K562 (cell line): ENCODE measurements around the gene TMEM129. TPM values are rescaled to one million over a fixed set of nuclear protein-coding genes. Genes with fewer than 3 reads are reported as not detected.

Experiments used
- ATAC-seq: fragments of 200-7000 bp; cut with Tn5 transposase; 3 replicates; pipeline ENCODE4 v1.9.1; 2020; ENCODE audit warnings: moderate library complexity
- BruUV-seq: library from RNA; stranded (reverse); fragments of 400-500 nt; replicated peaks from 2 replicates; lab custom pipeline; 2021; lab: Mats Ljungman, UMichigan
- CTCF ChIA-PET: fragments of 300-600 bp; formaldehyde crosslinking; extraction: SDS; loops from one replicate; lab custom pipeline; 2021; ENCODE audit warnings: low intra/inter-chr PET ratio; lab: Yijun Ruan, JAX
- POLR2A ChIA-PET: fragments of 300-600, 350-650 bp; sonication (Branson Sonifier 250); formaldehyde crosslinking; extraction: SDS; loops from one replicate; lab custom pipeline; 2021; ENCODE audit warnings: antibody characterized with exemption, inconsistent platforms; lab: Yijun Ruan, JAX
- DNase-seq, 4 experiments: peaks; one replicate each; pipeline versions ENCODE4 v3.0.0 to v3.0.0-alpha.2; 2011 to 2018; ENCODE audit warnings: low spot score in 3 of 4, mixed read lengths in 3 of 4; ENCODE audit errors: extremely low read depth in 1 of 4
- FAIRE-seq: peaks from 2 replicates; lab custom pipeline; 2011; peaks lifted over from hg19 to GRCh38; lab: Jason Lieb, UNC
- H2AFZ ChIP-seq: 2 replicates; pipeline ENCODE4 v1.6.0; 2011; ENCODE audit warnings: low read depth, low read length, control low read depth, inconsistent platforms
- H3K27ac ChIP-seq: fragments of 200-600 bp; 3 replicates; pipeline ENCODE4 v1.8.0; 2011; ENCODE audit warnings: low read depth, mild to moderate bottlenecking, control low read depth, inconsistent platforms, low read length, moderate library complexity, mixed read lengths; ENCODE audit errors: extremely low read depth
- H3K27me3 ChIP-seq, 2 experiments: fragments of 300-600 bp in 1 of 2; 2 replicates in 1 of 2; 3 replicates in 1 of 2; pipeline versions ENCODE4 v1.6.0 to v1.8.0; 2011; ENCODE audit warnings: inconsistent platforms in 2 of 2, low read length in 2 of 2, mild to moderate bottlenecking in 1 of 2, mixed read lengths in 1 of 2, moderate library complexity in 1 of 2; ENCODE audit not compliant: control insufficient read depth in 2 of 2, insufficient read depth in 2 of 2
- H3K36me3 ChIP-seq: fragments of 300-600 bp; 3 replicates; pipeline ENCODE4 v1.8.0; 2011; ENCODE audit warnings: mild to moderate bottlenecking, low read length, inconsistent platforms; ENCODE audit not compliant: control insufficient read depth, insufficient read depth
- H3K4me1 ChIP-seq, 2 experiments: fragments of 200-600 bp in 1 of 2; replicated peaks in 1 of 2; 2 replicates in 1 of 2; 3 replicates in 1 of 2; pipeline versions ENCODE4 v1.5.1 to v1.8.0; 2011; ENCODE audit warnings: inconsistent platforms in 2 of 2, low read length in 2 of 2, mild to moderate bottlenecking in 1 of 2, mixed read lengths in 1 of 2, moderate library complexity in 1 of 2; ENCODE audit not compliant: control insufficient read depth in 2 of 2, insufficient read depth in 2 of 2
- H3K4me2 ChIP-seq: 2 replicates; pipeline ENCODE4 v1.6.1; 2011; ENCODE audit warnings: low read length, control low read depth, inconsistent platforms, mixed read lengths; ENCODE audit not compliant: insufficient read depth
- H3K4me3 ChIP-seq: fragments of 200-600 bp; sonication (generic), shearing (Covaris generic); 2 replicates; pipeline ENCODE4 v1.5.1; 2016; ENCODE audit warnings: control low read depth, inconsistent platforms
- H3K79me2 ChIP-seq: fragments of 200-600 bp; 3 replicates; pipeline ENCODE4 v1.8.0; 2011; ENCODE audit warnings: low read length, inconsistent platforms; ENCODE audit not compliant: control insufficient read depth, insufficient read depth
- H3K9ac ChIP-seq, 2 experiments: 2 replicates each; pipeline versions ENCODE4 v1.6.0 to v1.6.1; 2011; ENCODE audit warnings: low read depth in 2 of 2, low read length in 2 of 2, control low read depth in 1 of 2, inconsistent platforms in 1 of 2, mild to moderate bottlenecking in 1 of 2, mixed read lengths in 1 of 2; ENCODE audit not compliant: insufficient read depth in 1 of 2
- H3K9me1 ChIP-seq: one replicate; pipeline ENCODE4 v1.6.0; 2011; ENCODE audit warnings: inconsistent platforms, mild to moderate bottlenecking, low read length, moderate library complexity; ENCODE audit not compliant: control insufficient read depth, insufficient read depth
- H3K9me3 ChIP-seq: replicated peaks from 2 replicates; pipeline ENCODE4 v1.5.1; 2011; ENCODE audit warnings: low read depth, low read length, inconsistent platforms; ENCODE audit not compliant: control insufficient read depth, insufficient read depth
- H4K20me1 ChIP-seq: replicated peaks from 2 replicates; pipeline ENCODE4 v1.6.1; 2011; ENCODE audit warnings: low read length, inconsistent platforms, mixed read lengths; ENCODE audit not compliant: control insufficient read depth, insufficient read depth
- ASH1L ChIP-seq: fragments of 450-650 bp; IDR thresholded peaks from 2 replicates; pipeline ENCODE4 v1.6.1; 2018; ENCODE audit warnings: borderline replicate concordance, mild to moderate bottlenecking, low read depth; ENCODE audit not compliant: partially characterized antibody
- CSDE1 ChIP-seq, 2 experiments: fragments of 450-650 bp; IDR thresholded peaks; 2 replicates each; pipeline ENCODE4 v1.6.1; 2016; ENCODE audit warnings: mild to moderate bottlenecking in 1 of 2
- POLR2G ChIP-seq: fragments of 200-400 bp; formaldehyde crosslinking; IDR thresholded peaks from 2 replicates; pipeline ENCODE4 v1.6.1; 2017; ENCODE audit warnings: low read depth, mild to moderate bottlenecking, antibody characterized with exemption, low read length, moderate library complexity
- TAF1 ChIP-seq: IDR thresholded peaks from 2 replicates; pipeline ENCODE4 v1.6.1; 2011; ENCODE audit warnings: mild to moderate bottlenecking, low read length, moderate library complexity; ENCODE audit not compliant: insufficient read depth, control insufficient read depth, severe bottlenecking; ENCODE audit errors: extremely low read depth
- ZNF282 ChIP-seq: sonication (generic); formaldehyde crosslinking; IDR thresholded peaks from 2 replicates; pipeline ENCODE4 v1.8.1; 2023; ENCODE audit warnings: missing genetic modification reagents
- ZNF436 ChIP-seq: fragments of 250-450, 450-650 bp; sonication (Bioruptor Pico); formaldehyde crosslinking; IDR thresholded peaks from 2 replicates; pipeline ENCODE4 v1.7.0; 2020; ENCODE audit warnings: mild to moderate bottlenecking
- ZNF696 ChIP-seq: fragments of 250-450 bp; sonication (Bioruptor Pico); conservative IDR thresholded peaks from 2 replicates; pipeline ENCODE4 v1.4.0; 2020; ENCODE audit warnings: mild to moderate bottlenecking, moderate library complexity
- WGBS: fragments of 100-300 bp; shearing (Covaris generic); methylation state at CpG from one replicate; pipeline ENCODE4 v1.1.6; 2016; ENCODE audit warnings: low coverage, mixed read lengths; ENCODE audit not compliant: insufficient coverage; ENCODE audit errors: missing lambda C conversion rate; 5-methylcytosine and 5-hydroxymethylcytosine counted together
- in situ Hi-C: fragments of 300-500 bp; cut with MboI; formaldehyde crosslinking; loops from 4 replicates; pipeline ENCODE4 v1.15.0; 2018; ENCODE audit warnings: inconsistent platforms, mixed read lengths
- intact Hi-C: fragments of 100-400 bp; cut with micrococcal nuclease; formaldehyde crosslinking; loops from 2 replicates; pipeline ENCODE4 v1.14.2; 2022
- polyA plus RNA-seq, 8 experiments: library from polyadenylated mRNA; depleted of rRNA in 4 of 8; stranded (reverse) in 5 of 8; unstranded in 3 of 8; fragments of >200 nt; fragmentation: Nextera tagmentation in 2 of 8; fragmentation: Illumina TruSeq in 1 of 8; extraction: Ambion mirVana in 2 of 8; extraction: Trizol in 1 of 8; gene quantifications; 2 replicates each; pipeline versions ENCODE4 v1.2.1 to v1.2.3, GENCODE V29; 2011 to 2014; ENCODE audit warnings: inconsistent platforms in 1 of 8, missing spikeins in 1 of 8
- total RNA-seq, 7 experiments: library from RNA; depleted of rRNA in 6 of 7; stranded (reverse); fragments of >200 nt in 6 of 7; fragmentation: Illumina TruSeq in 2 of 7; extraction: Trizol in 2 of 7; gene quantifications; 2 replicates each; pipeline versions ENCODE4 v1.2.1 to v1.2.3, GENCODE V29; 2011 to 2021; ENCODE audit warnings: low replicate concordance in 1 of 7

The TMEM129 gene
- total and polyA plus RNA-seq, 9 of the 15 experiments (the other 6 are each of a cell fraction or from before 2014, with no cell fraction given): 0.34 to 47.2 (median 18.8) TPM

- ChIA-PET CTCF (no interaction called here), POLR2A (interaction anchor here (0.8 to 1.1 kb wide), 3 partner anchors 12 to 21 kb away, joined by 4 read pairs; partner anchors contain the start of genes SLBP, TACC3 and TMEM129)
- no peak for DNase-seq
- in situ Hi-C loops (no loop called here), intact Hi-C loops (no loop called here)
- peaks cover 95% of the 10 kb centered on the region for H3K36me3 ChIP-seq
- no peak overlapping the region for H3K4me3 ChIP-seq
- no peak overlapping the region for H3K9ac ChIP-seq
- TF ChIP-seq ZNF282 (CRISPR knock-in tag) (no peak), TAF1 (no peak), ZNF696 (CRISPR knock-in tag) (no peak), ZNF436 (CRISPR knock-in tag) (no peak), CSDE1 (IDR thresholded peaks at IDR 0.05) (no peak)
- BruUV-seq: no TSS peak
- peaks cover 0 to 22% of the 10 kb centered on the region in 2 experiments; a peak in 1 of 5 replicates for H3K4me1 ChIP-seq
- no peak for FAIRE-seq
- peaks cover 13% of the 10 kb centered on the region; the same call in 1 of the 2 replicates for H4K20me1 ChIP-seq
- peaks cover 39% of the 10 kb centered on the region for H3K79me2 ChIP-seq
- no peak overlapping the region for H3K4me2 ChIP-seq
- 95% methylated on average over 10 of the region's 10 CpGs for WGBS
- H3K27ac ChIP-seq: no peak overlapping the region
- no peak for ATAC-seq
- no peak overlapping the region for H2AFZ ChIP-seq
- H3K9me3 ChIP-seq: peaks cover 4% of the 10 kb centered on the region
- no peaks in the 10 kb centered on the region for H3K27me3 ChIP-seq
- H3K9me1 ChIP-seq: no peaks in the 10 kb centered on the region
These were observed 11.8 kb upstream of the TMEM129 start for GRCh38 chr4:1732911-1733310.

- no TSS peak for BruUV-seq
- no peak for FAIRE-seq
- H3K79me2 ChIP-seq: peaks cover 54% of the 10 kb centered on the region
These were observed 10.1 kb upstream of the TMEM129 start for GRCh38 chr4:1731180-1731579.

More at GRCh38 chr4:1731180-1731579, 10.1 kb upstream of the TMEM129 start:
- ChIA-PET POLR2A (interaction anchor here (0.9 to 2.8 kb wide), 3 partner anchors 10 to 102 kb away, joined by 3 to 20 read pairs (median 11); partner anchors contain the start of genes TACC3 and TMEM129), CTCF (no interaction called here)
- H3K4me3 ChIP-seq: no peak overlapping the region
- no peak overlapping the region for H3K27ac ChIP-seq
- TF ChIP-seq POLR2G: 0 out of 2 replicates have a peak, but pooled peaks have one; percentile 1
- no peak for TF ChIP-seq ASH1L
- intact Hi-C loops (no loop called here), in situ Hi-C loops (no loop called here)
- peaks cover 2% of the 10 kb centered on the region; the same call in 1 of the 2 replicates for H3K9me3 ChIP-seq
- H3K4me1 ChIP-seq: peaks cover 0 to 30% of the 10 kb centered on the region in 2 experiments; a peak in 1 of 5 replicates
- peaks cover 95% of the 10 kb centered on the region for H3K36me3 ChIP-seq
- no peak for DNase-seq
- no peaks in the 10 kb centered on the region for H3K27me3 ChIP-seq
- no peaks in the 10 kb centered on the region for H3K9me1 ChIP-seq
- H4K20me1 ChIP-seq: peaks cover 17% of the 10 kb centered on the region
- 99% methylated on average over 9 of the region's 10 CpGs for WGBS
- no peak overlapping the region for H2AFZ ChIP-seq
- 0 out of 4 replicates have a peak overlapping the region, but pooled peaks of 1 of the 2 experiments have one; percentile 23 for H3K9ac ChIP-seq
- no peak overlapping the region for H3K4me2 ChIP-seq
- ATAC-seq: no peak
